Measurements from ENCODE around the gene CCL1. TPM values are rescaled to one million over a fixed set of nuclear protein-coding genes. Genes with fewer than 3 reads are reported as not detected.
A peak's percentile ranks its signal among the peaks of the same experiment; 100 is the strongest.

The CCL1 gene
- total and polyA plus RNA-seq, 3 experiments from 2014 or later = 52.8 to 55.3 TPM; not detected in 1

DNA sequence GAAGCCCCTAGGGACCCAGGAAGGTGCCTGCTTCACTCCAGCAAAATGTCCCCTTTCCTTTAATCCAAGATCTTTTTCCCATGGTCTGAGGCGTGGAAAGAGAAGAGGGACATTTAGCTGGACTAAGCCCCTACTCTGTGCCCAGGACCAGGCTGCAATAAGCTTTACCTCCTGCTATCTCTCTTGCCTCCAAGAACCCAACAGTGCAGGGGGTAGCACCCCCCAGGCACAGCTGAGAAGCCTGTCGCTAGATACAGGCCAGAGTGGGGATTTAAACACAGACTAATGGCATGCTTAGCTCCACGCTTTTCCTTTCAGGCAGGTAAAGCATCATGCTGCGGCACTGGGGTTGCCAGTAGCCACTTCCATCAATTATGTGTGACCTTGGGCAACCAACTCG, 24.5 kb upstream of the CCL1 start:
- no peak overlapping the region for H3K27ac ChIP-seq (ENCODE audit: low read depth, low read length)
- Mint-ChIP-seq H3K27ac (no peak overlapping the region), H3K4me3 (no peak overlapping the region), H3K9me3 (no peaks in the 10 kb centered on the region), H3K4me1 (peaks cover 7 to 8% (median 7%) of the 10 kb centered on the region in 3 donors), H3K36me3 (no peaks in the 10 kb centered on the region), H3K27me3 (peaks cover 6 to 29% of the 10 kb centered on the region in 2 donors)
- no peaks in the 10 kb centered on the region for H3K27me3 ChIP-seq (ENCODE audit: insufficient read depth, low read length, poor library complexity, severe bottlenecking)
- no peak for DNase-seq
- H3K9me3 ChIP-seq (ENCODE audit: low read length) = no peaks in the 10 kb centered on the region
- H3K36me3 ChIP-seq (ENCODE audit: insufficient read depth, low read length) = no peaks in the 10 kb centered on the region
- H3K4me3 ChIP-seq (ENCODE audit: low read length) = no peak overlapping the region
- ChIA-PET POLR2A (no interaction called here), CTCF (no interaction called here)
- H3K4me1 ChIP-seq (ENCODE audit: insufficient read depth, low read length) = no peaks in the 10 kb centered on the region

- H3K9me3 Mint-ChIP-seq = no peaks in the 10 kb centered on the region
- H3K4me1 Mint-ChIP-seq = peaks cover 7 to 8% (median 7%) of the 10 kb centered on the region in 3 donors
- no peak for DNase-seq
- Histone ChIP-seq H3K4me3 (ENCODE audit: low read length) (no peak overlapping the region), H3K9me3 (ENCODE audit: low read length) (no peaks in the 10 kb centered on the region), H3K27me3 (ENCODE audit: insufficient read depth, low read length, poor library complexity, severe bottlenecking) (no peaks in the 10 kb centered on the region), H3K36me3 (ENCODE audit: insufficient read depth, low read length) (no peaks in the 10 kb centered on the region), H3K27ac (ENCODE audit: low read depth, low read length) (no peak overlapping the region), H3K4me1 (ENCODE audit: insufficient read depth, low read length) (no peaks in the 10 kb centered on the region)
- ChIA-PET CTCF (no interaction called here), POLR2A (no interaction called here)
- H3K4me3 Mint-ChIP-seq = no peak overlapping the region
- peaks cover 6 to 29% of the 10 kb centered on the region in 2 donors for H3K27me3 Mint-ChIP-seq
- H3K27ac Mint-ChIP-seq = no peak overlapping the region
- no peaks in the 10 kb centered on the region for H3K36me3 Mint-ChIP-seq
Measured at GRCh38 chr17:34386697-34387550, 23.9 kb upstream of the CCL1 start.

DNA sequence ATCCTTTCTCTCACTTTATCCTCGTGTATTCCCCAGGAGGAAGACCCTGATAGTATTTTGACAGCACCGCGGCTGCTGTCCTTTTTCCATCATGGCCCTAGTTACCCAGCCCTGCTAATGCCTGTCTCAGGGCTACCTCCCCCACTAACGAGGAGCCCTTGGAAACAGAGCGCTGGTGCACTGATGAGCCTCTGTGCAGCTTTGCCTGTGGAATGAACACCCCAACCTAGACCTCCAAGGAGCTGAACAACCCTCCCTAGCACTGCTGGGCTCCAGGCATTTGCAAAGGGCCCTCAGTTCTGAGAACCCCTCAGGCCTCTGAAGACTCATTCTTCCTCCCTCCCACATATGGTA, 23.3 kb upstream of the CCL1 start:
- H3K27ac Mint-ChIP-seq = no peak overlapping the region
- H3K4me1 ChIP-seq (ENCODE audit: insufficient read depth, low read length) = no peaks in the 10 kb centered on the region
- no peaks in the 10 kb centered on the region for H3K36me3 ChIP-seq (ENCODE audit: insufficient read depth, low read length)
- ChIA-PET POLR2A (no interaction called here), CTCF (no interaction called here)
- H3K9me3 Mint-ChIP-seq = no peaks in the 10 kb centered on the region
- no peak overlapping the region for H3K4me3 ChIP-seq (ENCODE audit: low read length)
- H3K27me3 Mint-ChIP-seq = peaks cover 6 to 29% of the 10 kb centered on the region in 2 donors
- no peak for DNase-seq
- H3K4me1 Mint-ChIP-seq = peaks cover 7 to 8% (median 7%) of the 10 kb centered on the region in 3 donors
- no peak overlapping the region for H3K27ac ChIP-seq (ENCODE audit: low read depth, low read length)
- H3K36me3 Mint-ChIP-seq = no peaks in the 10 kb centered on the region
- no peaks in the 10 kb centered on the region for H3K27me3 ChIP-seq (ENCODE audit: insufficient read depth, low read length, poor library complexity, severe bottlenecking)
- H3K9me3 ChIP-seq (ENCODE audit: low read length) = no peaks in the 10 kb centered on the region
- H3K4me3 Mint-ChIP-seq = no peak overlapping the region

DNA sequence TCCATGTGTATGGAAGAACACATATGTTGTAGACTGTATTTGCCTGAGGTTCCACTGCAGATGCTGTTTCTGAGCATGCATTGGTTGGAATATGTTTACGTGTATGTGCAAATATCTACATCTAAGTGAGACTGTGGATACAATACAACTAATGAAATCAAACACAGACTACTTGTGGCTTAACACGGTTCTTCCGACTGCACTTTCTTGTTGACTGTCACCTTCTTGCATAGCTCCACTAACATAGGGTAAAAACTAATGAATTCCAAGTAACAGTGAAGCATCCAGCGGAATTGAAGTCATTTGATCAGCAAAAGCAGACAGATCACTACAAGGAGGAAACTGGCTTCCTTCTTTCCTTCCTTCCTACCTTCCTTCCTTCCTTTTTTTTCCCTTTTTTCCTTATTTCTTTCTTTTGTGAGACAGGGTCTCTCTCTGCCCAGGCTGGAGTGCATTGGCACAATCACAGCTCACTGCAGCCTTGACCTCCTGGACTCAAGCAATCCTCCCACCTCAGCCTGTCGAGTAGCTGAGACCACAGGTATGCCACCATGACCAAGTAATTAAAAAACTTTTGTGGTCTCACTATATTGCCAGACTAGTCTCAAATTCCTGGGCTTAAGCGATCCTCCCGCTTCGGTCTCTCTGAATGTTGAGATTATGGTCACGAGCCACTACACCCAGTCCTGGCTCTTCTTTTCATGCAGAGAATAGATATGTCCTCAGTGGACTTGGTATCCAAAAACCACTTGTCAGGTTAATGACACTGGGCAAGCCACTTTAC, 22.0 kb upstream of the CCL1 start:
- H3K36me3 Mint-ChIP-seq = no peaks in the 10 kb centered on the region
- peaks cover 6 to 32% of the 10 kb centered on the region in 2 donors for H3K27me3 Mint-ChIP-seq
- ChIA-PET CTCF (no interaction called here), POLR2A (no interaction called here)
- H3K4me1 ChIP-seq (ENCODE audit: insufficient read depth, low read length) = no peaks in the 10 kb centered on the region
- H3K27ac Mint-ChIP-seq = no peak overlapping the region
- H3K4me1 Mint-ChIP-seq = peaks cover 7 to 8% (median 7%) of the 10 kb centered on the region in 3 donors
- no peaks in the 10 kb centered on the region for H3K9me3 ChIP-seq (ENCODE audit: low read length)
- DNase-seq = no peak
- H3K9me3 Mint-ChIP-seq = no peaks in the 10 kb centered on the region
- H3K36me3 ChIP-seq (ENCODE audit: insufficient read depth, low read length) = no peaks in the 10 kb centered on the region
- no peaks in the 10 kb centered on the region for H3K27me3 ChIP-seq (ENCODE audit: insufficient read depth, low read length, poor library complexity, severe bottlenecking)
- no peak overlapping the region for H3K4me3 Mint-ChIP-seq
- H3K27ac ChIP-seq (ENCODE audit: low read depth, low read length) = no peak overlapping the region
- no peak overlapping the region for H3K4me3 ChIP-seq (ENCODE audit: low read length)

- Mint-ChIP-seq H3K9me3 (no peaks in the 10 kb centered on the region), H3K27ac (no peak overlapping the region), H3K36me3 (no peaks in the 10 kb centered on the region), H3K4me1 (peaks cover 5 to 8% (median 6%) of the 10 kb centered on the region in 3 donors), H3K4me3 (no peak overlapping the region), H3K27me3 (peaks cover 6 to 34% of the 10 kb centered on the region in 2 donors)
- ChIA-PET CTCF (no interaction called here), POLR2A (no interaction called here)
- Histone ChIP-seq H3K4me3 (ENCODE audit: low read length) (no peak overlapping the region), H3K4me1 (ENCODE audit: insufficient read depth, low read length) (no peaks in the 10 kb centered on the region), H3K36me3 (ENCODE audit: insufficient read depth, low read length) (no peaks in the 10 kb centered on the region), H3K27ac (ENCODE audit: low read depth, low read length) (no peak overlapping the region), H3K9me3 (ENCODE audit: low read length) (no peaks in the 10 kb centered on the region), H3K27me3 (ENCODE audit: insufficient read depth, low read length, poor library complexity, severe bottlenecking) (no peaks in the 10 kb centered on the region)
- no peak for DNase-seq
Measured at GRCh38 chr17:34384271-34384670, 21.2 kb upstream of the CCL1 start.

DNA sequence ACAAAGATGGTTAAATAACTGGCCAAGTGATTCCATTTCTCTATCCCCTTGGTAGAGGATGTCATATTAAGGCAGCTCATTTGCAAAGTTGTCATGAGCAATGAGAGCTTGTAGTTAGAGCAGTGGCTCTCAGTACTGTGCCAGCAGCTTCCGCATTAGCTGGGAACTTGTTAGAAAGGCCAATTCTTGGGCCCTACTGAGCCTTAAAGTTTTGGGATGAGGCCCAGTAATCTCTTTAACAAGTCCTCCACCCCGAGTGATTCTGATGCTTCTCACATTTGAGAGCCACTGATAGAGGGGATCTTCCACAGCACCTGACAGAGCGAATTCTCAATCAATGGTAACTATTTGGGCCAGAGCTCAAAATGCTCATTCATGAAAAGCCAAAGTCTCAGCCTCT, 20.2 kb upstream of the CCL1 start:
- Histone ChIP-seq H3K9me3 (ENCODE audit: low read length) (no peaks in the 10 kb centered on the region), H3K27me3 (ENCODE audit: insufficient read depth, low read length, poor library complexity, severe bottlenecking) (no peaks in the 10 kb centered on the region), H3K4me1 (ENCODE audit: insufficient read depth, low read length) (no peaks in the 10 kb centered on the region), H3K36me3 (ENCODE audit: insufficient read depth, low read length) (no peaks in the 10 kb centered on the region), H3K4me3 (ENCODE audit: low read length) (no peak overlapping the region), H3K27ac (ENCODE audit: low read depth, low read length) (no peak overlapping the region)
- H3K4me1 Mint-ChIP-seq = peaks cover 8 to 12% (median 11%) of the 10 kb centered on the region in 3 donors
- DNase-seq = no peak
- ChIA-PET CTCF (no interaction called here), POLR2A (no interaction called here)
- no peaks in the 10 kb centered on the region for H3K9me3 Mint-ChIP-seq
- peaks cover 6 to 37% of the 10 kb centered on the region in 2 donors for H3K27me3 Mint-ChIP-seq
- H3K4me3 Mint-ChIP-seq = no peak overlapping the region
- peak overlapping the region in 1 of 8 donors; percentile 9 for H3K27ac Mint-ChIP-seq
- no peaks in the 10 kb centered on the region for H3K36me3 Mint-ChIP-seq

GRCh38 chr17:34382621-34383124, 19.6 kb upstream of the CCL1 start:
- Mint-ChIP-seq H3K4me1 (peaks cover 8 to 12% (median 11%) of the 10 kb centered on the region in 3 donors), H3K27me3 (peaks cover 6 to 37% of the 10 kb centered on the region in 2 donors), H3K9me3 (no peaks in the 10 kb centered on the region), H3K4me3 (no peak overlapping the region), H3K36me3 (no peaks in the 10 kb centered on the region), H3K27ac (peak overlapping the region in 1 of 8 donors; percentile 1)
- H3K4me3 ChIP-seq (ENCODE audit: low read length) = no peak overlapping the region
- no peak overlapping the region for H3K27ac ChIP-seq (ENCODE audit: low read depth, low read length)
- no peaks in the 10 kb centered on the region for H3K36me3 ChIP-seq (ENCODE audit: insufficient read depth, low read length)
- no peaks in the 10 kb centered on the region for H3K9me3 ChIP-seq (ENCODE audit: low read length)
- no peaks in the 10 kb centered on the region for H3K27me3 ChIP-seq (ENCODE audit: insufficient read depth, low read length, poor library complexity, severe bottlenecking)
- ChIA-PET POLR2A (no interaction called here), CTCF (no interaction called here)
- H3K4me1 ChIP-seq (ENCODE audit: insufficient read depth, low read length) = no peaks in the 10 kb centered on the region
- DNase-seq = no peak

DNA sequence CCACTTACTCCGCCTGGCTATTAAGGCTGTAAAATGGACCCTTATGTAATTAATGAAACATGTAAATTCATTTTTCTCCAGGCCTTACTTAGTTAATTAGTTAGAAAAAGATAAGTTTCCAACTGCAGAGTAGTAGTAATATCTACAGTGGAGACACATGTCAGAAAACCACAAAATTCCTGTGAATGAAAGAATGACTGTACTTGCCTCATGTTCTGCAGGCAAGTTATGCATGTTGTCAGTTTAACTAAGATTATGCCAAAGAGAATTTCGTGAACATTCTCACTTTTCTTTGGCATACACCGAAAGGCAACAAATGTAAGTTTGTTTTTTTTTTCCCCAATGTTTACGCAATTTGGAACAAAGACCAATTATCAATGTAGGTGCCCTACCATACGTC, 16.8 kb upstream of the CCL1 start:
- no peaks in the 10 kb centered on the region for H3K36me3 Mint-ChIP-seq
- Histone ChIP-seq H3K27ac (ENCODE audit: low read depth, low read length) (no peak overlapping the region), H3K36me3 (ENCODE audit: insufficient read depth, low read length) (no peaks in the 10 kb centered on the region), H3K27me3 (ENCODE audit: insufficient read depth, low read length, poor library complexity, severe bottlenecking) (no peaks in the 10 kb centered on the region), H3K9me3 (ENCODE audit: low read length) (no peaks in the 10 kb centered on the region), H3K4me3 (ENCODE audit: low read length) (no peak overlapping the region), H3K4me1 (ENCODE audit: insufficient read depth, low read length) (no peaks in the 10 kb centered on the region)
- no peak overlapping the region for H3K27ac Mint-ChIP-seq
- no peaks in the 10 kb centered on the region for H3K9me3 Mint-ChIP-seq
- ChIA-PET CTCF (no interaction called here), POLR2A (no interaction called here)
- DNase-seq = no peak
- H3K4me1 Mint-ChIP-seq = peaks cover 8 to 12% (median 11%) of the 10 kb centered on the region in 3 donors
- H3K27me3 Mint-ChIP-seq = peaks cover 0 to 17% of the 10 kb centered on the region in 2 donors
- no peak overlapping the region for H3K4me3 Mint-ChIP-seq

Measured in CD8-positive, alpha-beta memory T cell (primary cell).